ENCODE results near the gene TFDP2. TPM values are rescaled to one million over a fixed set of nuclear protein-coding genes. Genes with fewer than 3 reads are reported as not detected.
A peak's percentile ranks its signal among the peaks of the same experiment; 100 is the strongest.

Gene TFDP2
- total RNA-seq, 1 experiment from 2014 or later = 137 TPM

DNA sequence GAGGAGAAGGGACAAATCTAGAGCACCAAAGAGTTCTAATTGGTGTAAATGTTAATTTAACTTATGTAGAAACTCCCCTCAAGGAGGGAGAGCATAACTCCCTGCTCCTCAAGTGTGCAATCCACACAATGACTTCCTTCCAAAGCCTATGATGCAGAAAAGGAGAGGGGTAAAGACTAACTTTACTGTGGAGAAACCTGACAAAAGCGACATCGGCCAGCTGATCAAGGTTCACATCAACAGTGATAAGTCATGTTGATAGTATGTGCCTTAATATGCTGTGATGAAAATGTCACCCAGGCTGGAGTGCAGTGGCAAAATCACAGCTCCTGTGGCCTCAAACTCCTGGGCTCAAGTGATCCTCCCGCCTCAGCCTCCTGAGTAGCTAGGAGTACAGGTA is 76.5 kb downstream of the TFDP2 start:
- no peaks in the 10 kb centered on the region for H3K36me3 ChIP-seq
- H3K27ac ChIP-seq = no peak overlapping the region
- no peaks in the 10 kb centered on the region for H3K4me1 ChIP-seq
- H3K4me3 ChIP-seq = no peak overlapping the region
- no peaks in the 10 kb centered on the region for H3K27me3 ChIP-seq
- H3K9me3 ChIP-seq (replicated peaks) = peaks cover 3% of the 10 kb centered on the region; the same call in 1 of the 2 replicates
- DNase-seq = no peak

GRCh38 chr3:142065932-142066331 is 83.4 kb downstream of the TFDP2 start:
- H3K27ac ChIP-seq = no peak overlapping the region
- H3K9me3 ChIP-seq (replicated peaks) = no peaks in the 10 kb centered on the region
- H3K4me3 ChIP-seq = no peak overlapping the region
- no peaks in the 10 kb centered on the region for H3K4me1 ChIP-seq
- no peaks in the 10 kb centered on the region for H3K27me3 ChIP-seq
- no peak for DNase-seq
- no peaks in the 10 kb centered on the region for H3K36me3 ChIP-seq

GRCh38 chr3:142065344-142065743 is 84.0 kb downstream of the TFDP2 start:
- H3K36me3 ChIP-seq = no peaks in the 10 kb centered on the region
- H3K4me3 ChIP-seq = no peak overlapping the region
- H3K4me1 ChIP-seq = no peaks in the 10 kb centered on the region
- no peak for DNase-seq
- no peaks in the 10 kb centered on the region for H3K9me3 ChIP-seq (replicated peaks)
- no peak overlapping the region for H3K27ac ChIP-seq
- H3K27me3 ChIP-seq = no peaks in the 10 kb centered on the region

- H3K27me3 ChIP-seq = no peaks in the 10 kb centered on the region
- no peaks in the 10 kb centered on the region for H3K9me3 ChIP-seq (replicated peaks)
- no peaks in the 10 kb centered on the region for H3K4me1 ChIP-seq
- H3K4me3 ChIP-seq = no peak overlapping the region
- no peak overlapping the region for H3K27ac ChIP-seq
- H3K36me3 ChIP-seq = no peaks in the 10 kb centered on the region
- DNase-seq = no peak
Observed at GRCh38 chr3:142064454-142064853, 84.9 kb downstream of the TFDP2 start.

DNA sequence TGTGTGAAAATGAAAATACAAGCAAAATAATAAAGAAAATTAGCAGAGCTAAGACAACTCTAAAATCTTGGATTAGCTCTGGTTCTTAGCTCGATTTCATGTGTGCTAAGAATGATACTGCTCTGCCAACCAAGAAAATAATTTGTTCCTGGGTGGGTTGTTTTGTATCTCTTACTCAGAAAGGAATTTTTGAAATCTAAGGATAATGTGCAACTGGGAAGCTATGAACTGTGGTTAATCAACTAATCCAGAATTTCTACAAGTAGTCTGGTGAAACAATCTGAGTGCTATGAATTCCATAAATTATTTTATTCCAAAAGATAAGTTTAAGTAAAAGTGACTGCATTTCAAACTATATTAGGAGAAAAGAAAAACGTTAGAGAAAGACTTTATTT is 92.0 kb downstream of the TFDP2 start:
- no peak for DNase-seq

DNA sequence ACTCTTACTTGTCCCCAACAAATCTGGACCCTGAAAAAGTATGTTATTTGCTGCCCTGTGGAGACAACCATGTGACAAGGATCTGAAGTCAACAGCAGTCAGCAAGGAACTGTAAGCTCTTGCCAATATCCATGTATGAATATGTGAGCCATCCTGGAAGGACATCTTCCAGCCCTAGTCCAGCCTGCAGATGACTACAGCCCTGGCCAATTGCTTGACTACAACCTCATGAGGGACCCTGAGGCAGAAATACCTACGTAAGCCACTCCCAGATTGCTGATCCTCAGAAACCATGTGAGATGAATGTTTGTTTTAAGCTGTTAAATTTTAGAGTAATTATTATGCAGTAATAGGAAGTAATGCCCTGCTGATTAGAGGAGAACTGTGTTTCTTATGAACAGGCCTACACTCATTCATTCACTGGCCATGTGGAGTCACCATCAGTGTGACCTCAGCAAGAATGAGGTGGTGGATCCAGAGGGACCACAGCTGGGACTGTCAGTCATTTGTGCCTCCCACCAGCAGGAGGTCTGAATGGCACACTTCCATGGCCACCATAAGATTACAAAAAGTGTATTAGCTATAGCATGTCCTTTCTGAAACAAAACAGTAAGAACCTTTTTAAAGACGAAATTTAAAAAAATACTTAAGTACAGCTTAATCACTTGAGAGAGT is 92.6 kb downstream of the TFDP2 start:
- peak overlapping the region; percentile 88 for H3K27ac ChIP-seq
- no peak overlapping the region for H3K4me3 ChIP-seq
- DNase-seq = peak; percentile 91 to 96

More for the DNA sequence above, 92.0 kb downstream of the TFDP2 start:
- Histone ChIP-seq H3K36me3 (no peaks in the 10 kb centered on the region), H3K4me3 (no peak overlapping the region), H3K27ac (peak overlapping the region; percentile 88), H3K27me3 (no peaks in the 10 kb centered on the region), H3K9me3 (replicated peaks) (peaks cover 7% of the 10 kb centered on the region; the same call in 1 of the 2 replicates), H3K4me1 (peaks cover 17% of the 10 kb centered on the region)

DNA sequence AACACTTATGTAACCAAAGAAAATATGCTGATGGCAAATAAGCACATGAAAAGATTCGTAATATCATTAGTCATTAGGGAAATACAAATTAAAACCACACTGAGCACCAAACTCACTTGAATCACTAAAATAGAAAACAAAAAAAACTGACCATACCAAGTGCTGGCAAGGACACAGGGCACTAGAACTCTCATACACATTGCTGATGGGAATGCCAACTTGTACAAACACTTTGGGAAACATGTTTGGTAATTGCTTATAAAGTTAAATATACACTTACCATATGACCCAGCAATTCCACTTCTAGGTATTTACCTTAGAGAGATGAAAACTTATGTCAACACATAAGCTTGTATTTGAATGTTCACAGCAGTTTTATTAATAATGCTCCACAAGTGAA is 95.5 kb downstream of the TFDP2 start:
- Histone ChIP-seq H3K4me1 (peaks cover 17% of the 10 kb centered on the region), H3K9me3 (replicated peaks) (peaks cover 7% of the 10 kb centered on the region), H3K27ac (no peak overlapping the region), H3K36me3 (no peaks in the 10 kb centered on the region; the same call in 1 of the 2 replicates), H3K27me3 (0 out of 2 replicates have a peak, but pooled peaks cover 3% of the 10 kb centered on the region), H3K4me3 (no peak overlapping the region)
- no peak for DNase-seq

More for the DNA sequence above, 92.6 kb downstream of the TFDP2 start:
- H3K4me1 ChIP-seq = peaks cover 17% of the 10 kb centered on the region
- H3K9me3 ChIP-seq (replicated peaks) = peaks cover 7% of the 10 kb centered on the region; the same call in 1 of the 2 replicates
- no peaks in the 10 kb centered on the region for H3K36me3 ChIP-seq
- no peaks in the 10 kb centered on the region for H3K27me3 ChIP-seq

DNA sequence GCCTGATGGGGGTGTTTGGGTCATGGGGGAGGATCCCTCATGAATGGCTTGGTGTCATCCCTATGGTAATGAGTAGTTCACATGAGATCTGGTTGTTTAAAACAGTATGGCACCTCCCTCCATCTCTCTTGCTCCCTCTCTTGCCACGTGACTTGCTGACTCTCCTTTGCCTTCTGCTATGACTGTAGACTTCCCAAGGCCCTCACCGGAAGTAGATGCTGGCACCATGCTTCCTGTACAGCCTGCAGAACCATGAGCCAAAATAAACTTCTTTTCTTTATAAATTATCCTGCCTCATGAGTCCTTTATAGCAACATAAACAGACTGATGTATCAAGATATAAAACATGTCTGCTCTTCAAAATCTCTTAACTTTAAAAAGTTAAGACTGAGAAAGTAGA is 96.1 kb downstream of the TFDP2 start:
- Histone ChIP-seq H3K4me1 (peaks cover 17% of the 10 kb centered on the region), H3K9me3 (replicated peaks) (peaks cover 7% of the 10 kb centered on the region), H3K27ac (no peak overlapping the region), H3K4me3 (no peak overlapping the region), H3K36me3 (no peaks in the 10 kb centered on the region; the same call in 1 of the 2 replicates), H3K27me3 (0 out of 2 replicates have a peak, but pooled peaks cover 3% of the 10 kb centered on the region)
- no peak for DNase-seq

DNA sequence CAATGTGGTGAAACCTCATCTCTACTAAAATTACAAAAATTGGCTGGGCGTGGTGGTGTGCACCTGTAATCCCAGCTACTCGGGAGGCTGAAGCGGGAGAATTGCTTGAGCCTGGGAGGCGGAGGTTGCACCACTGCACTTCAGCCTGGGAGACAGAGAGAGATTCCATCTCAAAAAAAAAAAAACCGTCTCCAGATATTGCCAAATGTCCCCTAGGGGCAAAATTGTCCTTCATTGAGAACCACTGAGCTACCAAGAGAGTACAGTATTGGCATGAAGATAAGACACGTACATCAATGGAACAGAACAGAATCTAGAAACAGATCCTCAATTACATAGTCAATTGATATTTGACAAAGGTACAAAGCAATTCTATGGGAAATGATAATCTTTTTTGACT is 98.0 kb downstream of the TFDP2 start:
- DNase-seq = no peak
- H3K27ac ChIP-seq = no peak overlapping the region
- H3K36me3 ChIP-seq = no peaks in the 10 kb centered on the region; the same call in 1 of the 2 replicates
- peaks cover under 1% of the 10 kb centered on the region for H3K4me1 ChIP-seq
- 0 out of 2 replicates have a peak, but pooled peaks cover 3% of the 10 kb centered on the region for H3K27me3 ChIP-seq
- no peaks in the 10 kb centered on the region; the same call in 1 of the 2 replicates for H3K9me3 ChIP-seq (replicated peaks)
- no peak overlapping the region for H3K4me3 ChIP-seq

- no peak overlapping the region for H3K4me3 ChIP-seq
- 0 out of 2 replicates have a peak, but pooled peaks cover 3% of the 10 kb centered on the region for H3K27me3 ChIP-seq
- H3K36me3 ChIP-seq = no peaks in the 10 kb centered on the region; the same call in 1 of the 2 replicates
- H3K27ac ChIP-seq = no peak overlapping the region
- H3K9me3 ChIP-seq (replicated peaks) = no peaks in the 10 kb centered on the region; the same call in 1 of the 2 replicates
- no peak for DNase-seq
- H3K4me1 ChIP-seq = no peaks in the 10 kb centered on the region; the same call in 1 of the 2 replicates
Observed at GRCh38 chr3:142047021-142047369, 102.3 kb downstream of the TFDP2 start.

- H3K9me3 ChIP-seq (replicated peaks) = no peaks in the 10 kb centered on the region; the same call in 1 of the 2 replicates
- DNase-seq = no peak
- no peak overlapping the region for H3K4me3 ChIP-seq
- no peaks in the 10 kb centered on the region; the same call in 1 of the 2 replicates for H3K36me3 ChIP-seq
- 0 out of 2 replicates have a peak, but pooled peaks cover 3% of the 10 kb centered on the region for H3K27me3 ChIP-seq
- H3K27ac ChIP-seq = no peak overlapping the region
- peaks cover 2% of the 10 kb centered on the region; the same call in 1 of the 2 replicates for H3K4me1 ChIP-seq
Observed at GRCh38 chr3:142046320-142047020, 102.9 kb downstream of the TFDP2 start.

- Histone ChIP-seq H3K27ac (peak overlapping the region; percentile 32), H3K4me1 (peaks cover 9% of the 10 kb centered on the region; the same call in 1 of the 2 replicates)
Observed at GRCh38 chr3:142040941-142041491, 108.3 kb downstream of the TFDP2 start.

DNA sequence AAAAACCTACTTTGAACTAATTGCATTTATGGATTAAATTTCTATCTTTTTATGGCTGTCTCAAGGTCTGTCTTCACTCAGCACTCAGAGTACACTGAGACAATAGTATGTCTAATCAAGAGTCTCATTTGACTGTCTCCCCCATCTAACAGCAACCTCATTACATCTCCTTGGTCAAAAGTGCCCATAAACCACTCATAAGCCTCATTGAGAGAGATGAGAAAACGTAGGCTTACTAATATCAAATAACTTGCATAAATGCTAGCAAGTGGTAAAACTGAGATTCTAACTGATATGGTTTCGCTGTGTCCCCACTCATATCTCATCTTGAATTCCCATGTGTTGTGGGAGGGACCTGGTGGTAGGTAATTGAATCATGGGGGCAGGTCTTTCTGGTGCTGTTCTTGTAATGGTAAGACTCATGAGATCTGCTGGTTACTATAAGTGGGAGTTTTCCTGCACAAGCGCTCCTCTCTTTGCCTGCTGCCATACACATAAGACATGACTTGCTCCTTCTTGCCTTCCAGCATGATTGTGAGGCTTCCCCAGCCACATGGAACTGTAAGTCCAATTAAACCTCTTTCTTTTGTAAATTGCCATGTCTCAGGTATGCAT is 113.9 kb downstream of the TFDP2 start:
- no peaks in the 10 kb centered on the region for H3K36me3 ChIP-seq

More at GRCh38 chr3:142040941-142041491, 108.3 kb downstream of the TFDP2 start:
- Histone ChIP-seq H3K4me3 (no peak overlapping the region), H3K36me3 (no peaks in the 10 kb centered on the region), H3K27me3 (no peaks in the 10 kb centered on the region), H3K9me3 (replicated peaks) (no peaks in the 10 kb centered on the region)
- peak; percentile 49 to 77 for DNase-seq

DNA sequence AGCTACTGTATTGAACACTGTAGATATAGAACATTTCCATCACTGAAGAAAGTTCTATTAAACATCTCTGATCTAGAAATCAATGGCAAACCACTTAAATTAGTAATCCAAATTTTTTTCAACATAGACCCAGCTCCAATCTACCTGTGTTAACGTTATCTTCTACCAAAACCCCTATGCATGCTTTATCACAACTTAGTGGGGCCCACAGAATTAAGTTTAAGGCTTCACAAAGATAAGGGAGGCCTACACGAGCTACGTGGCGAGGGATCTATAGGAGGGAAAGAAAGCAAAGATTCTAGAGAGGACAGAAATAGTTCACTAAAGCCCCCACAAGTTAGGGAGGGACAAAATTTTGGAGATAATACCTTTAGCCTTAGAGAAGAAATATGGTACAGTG is 116.1 kb downstream of the TFDP2 start:
- H3K27me3 ChIP-seq = no peaks in the 10 kb centered on the region

More for the DNA sequence above, 113.9 kb downstream of the TFDP2 start:
- Histone ChIP-seq H3K27ac (no peak overlapping the region), H3K4me3 (no peak overlapping the region), H3K9me3 (replicated peaks) (no peaks in the 10 kb centered on the region), H3K27me3 (no peaks in the 10 kb centered on the region), H3K4me1 (no peaks in the 10 kb centered on the region)
- no peak for DNase-seq

More for the DNA sequence above, 116.1 kb downstream of the TFDP2 start:
- no peak overlapping the region for H3K4me3 ChIP-seq
- no peaks in the 10 kb centered on the region for H3K9me3 ChIP-seq (replicated peaks)
- DNase-seq = no peak
- H3K36me3 ChIP-seq = no peaks in the 10 kb centered on the region; the same call in 1 of the 2 replicates
- no peak overlapping the region for H3K27ac ChIP-seq
- no peaks in the 10 kb centered on the region for H3K4me1 ChIP-seq

Measured in SJCRH30 (cell line).